ENCODE results near the gene AICDA.
"Not testable (repeated sequence)": the region's sequence is repeated elsewhere in the genome, so short reads cannot be mapped to it uniquely, and the experiment has no call there.

Gene AICDA

DNA sequence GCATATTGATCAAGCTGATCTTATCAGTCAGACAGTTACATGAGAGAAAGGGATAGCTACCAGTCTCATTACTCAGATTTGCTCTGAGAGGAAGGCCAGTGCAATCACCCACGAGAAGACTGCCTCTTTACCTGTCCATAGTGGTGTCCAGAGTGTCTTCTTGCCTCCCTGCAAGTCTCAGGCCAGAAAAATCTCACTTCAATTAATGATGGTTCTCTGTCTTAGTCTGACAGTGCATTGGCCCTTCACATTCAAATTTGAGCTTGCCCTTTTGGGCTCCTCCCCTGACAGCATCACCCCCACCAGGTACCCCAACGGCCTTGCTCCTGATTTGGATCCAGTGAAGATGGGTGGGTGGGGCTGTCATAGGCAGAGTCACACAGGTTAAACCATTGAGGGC, at the start of gene AICDA:
TSS of gene AICDA (minus strand) at position 231 of the 400 bp plus-strand sequence. CDS start at position 139, 92 bp downstream.
- DNase-seq (ENCODE audit: extremely low read depth in 1 of 2, low read depth in 1 of 2) = no peak

DNA sequence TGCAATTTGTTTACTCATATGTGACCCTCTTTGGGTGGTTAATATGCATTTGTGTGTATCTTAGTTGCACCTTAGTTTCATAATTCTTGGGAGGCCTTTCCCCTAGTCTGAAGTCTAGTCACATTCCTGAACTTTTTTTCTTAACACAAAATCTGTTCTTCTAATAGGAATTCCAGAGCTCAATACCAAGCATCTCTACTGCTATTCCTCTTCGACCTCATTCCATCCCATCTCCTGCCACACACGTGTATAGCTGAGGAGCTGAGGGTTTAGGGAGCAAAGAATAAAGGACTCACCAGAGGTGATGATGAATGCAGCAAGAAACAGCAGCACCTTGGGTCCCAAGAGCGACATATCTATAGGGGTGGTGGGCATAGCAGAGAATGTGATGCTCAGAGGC, 49.1 kb upstream of the AICDA start:
- no peak for DNase-seq (ENCODE audit: extremely low read depth in 1 of 2, low read depth in 1 of 2)

DNA sequence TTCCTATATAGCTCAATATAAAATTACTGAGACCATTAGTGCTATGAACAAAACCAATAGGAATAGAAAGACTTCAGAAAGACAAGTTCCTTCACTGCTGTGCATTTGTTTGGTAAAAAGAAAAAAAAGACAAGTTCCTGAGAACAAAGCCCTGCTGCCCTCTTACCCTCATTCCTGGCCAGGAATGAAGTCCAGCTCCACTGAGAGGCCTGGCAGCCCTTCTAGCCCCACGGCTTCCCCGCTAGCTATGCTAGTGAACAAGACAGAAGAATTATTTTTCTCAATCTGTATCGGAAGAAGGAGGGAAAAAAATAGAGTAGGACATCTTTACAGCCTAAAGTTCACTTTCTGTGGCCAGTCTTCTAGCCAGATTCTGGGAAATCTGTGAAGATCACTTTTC, 48.4 kb upstream of the AICDA start:
- DNase-seq (ENCODE audit: extremely low read depth in 1 of 2, low read depth in 1 of 2) = no peak

DNA sequence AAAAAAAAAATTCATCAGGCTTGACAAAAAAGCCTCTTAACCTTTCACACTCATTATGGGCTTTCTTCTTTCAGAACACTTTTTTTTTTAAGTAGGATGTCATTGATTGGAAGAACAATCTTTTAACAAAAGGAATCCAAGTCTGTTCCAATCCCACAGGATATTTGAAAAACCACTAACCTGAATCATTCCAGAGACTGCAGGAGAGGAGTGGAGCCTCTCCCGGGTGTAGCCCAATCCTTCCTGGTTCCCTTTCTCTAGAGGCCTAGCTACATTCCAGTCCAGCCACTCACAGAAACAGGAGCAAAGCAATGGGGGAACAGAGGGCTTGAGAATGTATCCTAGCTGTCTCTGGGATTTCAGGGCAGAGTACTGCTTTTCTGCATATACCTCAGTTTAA, 45.7 kb upstream of the AICDA start:
- DNase-seq (ENCODE audit: extremely low read depth in 1 of 2, low read depth in 1 of 2) = no peak

DNA sequence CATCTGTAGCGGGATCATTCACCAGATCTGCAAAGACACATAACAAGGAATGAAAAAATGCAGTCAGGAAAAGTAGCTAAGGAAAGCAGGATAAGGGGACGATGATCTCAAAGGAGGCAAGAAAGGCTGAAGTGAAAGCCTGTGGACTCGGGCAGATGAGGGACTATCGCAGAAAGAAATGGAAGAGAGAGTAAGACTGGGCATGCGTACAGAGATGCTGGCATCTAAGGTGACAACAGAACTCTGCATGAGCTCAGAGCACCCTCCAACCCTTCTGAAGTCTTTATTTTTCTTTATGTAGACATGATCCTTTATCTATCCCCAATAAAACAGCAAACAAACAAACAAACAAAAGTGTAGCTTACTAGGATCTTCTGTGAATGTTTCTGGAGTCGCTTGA, 42.8 kb upstream of the AICDA start:
- no peak for DNase-seq (ENCODE audit: extremely low read depth in 1 of 2, low read depth in 1 of 2)

DNA sequence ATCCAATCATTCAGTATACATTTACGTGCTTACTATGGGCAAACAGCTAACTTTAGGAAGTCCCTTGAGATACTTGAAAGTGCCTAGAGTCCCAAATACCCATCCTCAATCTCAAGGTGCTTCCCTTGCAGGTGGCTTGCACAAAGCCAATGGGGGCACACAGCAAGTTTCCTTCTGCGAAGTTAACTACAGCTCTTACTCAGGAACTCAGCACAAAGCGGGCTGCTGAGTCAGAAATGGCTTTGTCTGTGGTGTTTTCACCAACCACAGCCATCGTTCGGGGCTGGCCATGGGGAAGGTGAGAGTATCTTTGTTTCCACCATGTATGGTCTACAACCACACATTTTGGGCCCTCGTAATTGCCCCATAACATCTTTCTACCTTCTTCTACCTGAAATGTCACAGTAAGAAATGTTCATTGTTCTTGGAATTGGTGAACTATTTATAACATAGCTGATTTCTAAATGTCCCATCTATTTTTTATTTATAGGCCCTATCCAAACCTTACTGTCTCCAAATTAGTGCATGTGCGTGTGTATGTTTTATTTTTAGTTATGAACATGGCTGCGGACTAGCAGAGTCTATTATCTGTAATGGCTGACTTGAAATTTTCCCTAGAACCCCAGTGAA, 36.0 kb upstream of the AICDA start:
- peak; percentile 62 to 84 for DNase-seq (ENCODE audit: extremely low read depth in 1 of 2, low read depth in 1 of 2)

DNA sequence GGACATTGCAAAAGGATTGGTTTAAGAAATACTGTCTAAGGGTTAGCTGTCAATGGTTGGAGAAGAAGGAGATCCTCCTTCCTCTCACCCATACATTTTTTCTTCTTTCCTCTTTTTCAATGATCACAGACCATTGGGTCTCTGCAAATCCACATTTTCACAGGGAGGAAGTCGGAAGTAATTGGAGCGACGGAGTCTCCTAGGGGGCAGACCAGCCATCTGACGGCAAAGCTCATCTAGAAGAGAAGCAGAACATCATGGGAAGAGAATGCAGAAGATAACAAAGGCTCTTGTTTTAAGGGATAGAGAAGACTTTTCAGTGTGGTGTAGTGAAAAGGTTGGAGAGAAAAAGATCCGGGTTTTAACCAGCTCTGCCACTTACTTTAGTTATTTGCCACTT, 35.3 kb upstream of the AICDA start:
- no peak for DNase-seq (ENCODE audit: extremely low read depth in 1 of 2, low read depth in 1 of 2)

DNA sequence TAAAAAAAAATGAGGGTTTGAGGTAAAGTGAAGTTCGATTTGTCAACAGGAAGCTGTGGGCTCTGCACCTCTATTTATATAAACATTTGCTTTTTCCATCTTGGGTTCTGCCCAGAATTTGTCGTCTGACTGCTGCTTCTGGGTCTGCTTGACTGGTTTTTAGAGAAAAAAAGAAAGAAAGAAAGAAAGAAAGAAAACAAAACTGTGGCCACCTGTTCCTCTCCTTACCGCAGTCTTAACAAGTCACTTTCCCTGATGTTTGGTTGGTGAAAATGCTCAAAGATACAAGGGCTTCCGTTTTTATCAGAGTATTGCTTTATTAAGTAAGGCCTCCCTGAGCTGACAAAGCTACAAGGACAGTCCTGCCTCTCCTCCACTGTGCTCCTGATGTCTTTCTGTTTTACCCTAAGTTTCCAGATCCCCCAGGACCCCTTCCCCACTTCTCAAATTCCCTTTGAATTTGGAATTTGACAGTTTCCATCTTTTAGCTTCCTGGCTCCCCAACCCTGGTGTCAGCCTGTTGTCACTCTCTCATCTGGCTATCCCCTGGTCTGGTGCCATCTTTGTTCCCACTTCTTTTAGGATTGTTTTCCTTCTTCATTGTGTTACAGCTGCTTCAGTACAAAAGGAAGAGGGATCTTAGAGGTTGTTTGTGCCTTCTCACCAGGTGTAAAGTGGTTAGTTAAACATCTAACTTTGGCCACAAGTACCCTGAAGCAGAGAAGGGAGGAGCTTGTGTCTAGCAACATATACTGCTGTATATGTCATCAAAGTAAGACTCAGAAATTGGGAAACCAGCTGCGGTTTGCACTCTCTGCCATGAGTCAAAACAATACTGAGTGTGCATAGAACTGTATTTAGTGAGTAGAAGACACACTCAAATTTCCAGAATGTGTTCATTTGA, 31.9 kb upstream of the AICDA start:
- DNase-seq (ENCODE audit: extremely low read depth in 1 of 2, low read depth in 1 of 2) = peak; percentile 23 to 58

DNA sequence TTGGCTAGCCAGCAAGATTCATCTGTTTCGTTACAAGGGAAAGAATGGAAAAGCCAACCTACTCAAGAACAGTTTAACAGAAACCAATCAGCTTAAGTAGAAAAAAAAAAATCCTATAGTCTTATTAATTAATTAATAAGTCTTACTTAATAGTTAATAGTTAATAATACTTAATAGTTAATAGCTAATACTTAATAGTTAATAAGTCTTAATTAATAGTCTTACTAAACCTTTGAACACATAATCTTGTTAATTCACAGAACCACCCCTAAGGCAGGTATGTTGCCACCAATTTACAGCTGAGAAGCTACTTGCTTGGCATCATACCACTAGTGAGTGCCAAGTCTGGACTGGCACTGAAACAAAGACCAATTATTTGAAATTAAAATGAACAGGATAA, 30.1 kb upstream of the AICDA start:
- no peak for DNase-seq (ENCODE audit: extremely low read depth in 1 of 2, low read depth in 1 of 2)

DNA sequence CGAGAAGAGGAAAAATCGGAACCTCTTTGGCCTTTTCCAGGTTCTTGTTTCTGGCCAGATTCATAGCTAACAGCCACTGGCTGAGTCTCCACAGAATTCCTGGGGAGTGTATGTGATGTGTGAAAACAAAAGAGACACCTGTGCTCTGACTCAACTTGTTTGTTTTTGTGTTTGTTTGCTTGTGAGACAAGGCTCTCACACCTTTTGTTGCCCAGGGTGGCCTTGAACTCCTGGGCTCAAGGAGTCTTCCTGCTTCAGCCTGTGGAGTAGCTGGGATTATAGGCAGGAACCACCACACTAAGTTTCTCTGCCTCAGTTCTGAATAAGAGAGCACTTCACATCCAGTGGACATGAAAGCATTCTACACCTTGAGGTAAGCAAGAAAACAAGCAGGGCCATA, 27.3 kb upstream of the AICDA start:
- DNase-seq (ENCODE audit: extremely low read depth in 1 of 2, low read depth in 1 of 2) = no peak

DNA sequence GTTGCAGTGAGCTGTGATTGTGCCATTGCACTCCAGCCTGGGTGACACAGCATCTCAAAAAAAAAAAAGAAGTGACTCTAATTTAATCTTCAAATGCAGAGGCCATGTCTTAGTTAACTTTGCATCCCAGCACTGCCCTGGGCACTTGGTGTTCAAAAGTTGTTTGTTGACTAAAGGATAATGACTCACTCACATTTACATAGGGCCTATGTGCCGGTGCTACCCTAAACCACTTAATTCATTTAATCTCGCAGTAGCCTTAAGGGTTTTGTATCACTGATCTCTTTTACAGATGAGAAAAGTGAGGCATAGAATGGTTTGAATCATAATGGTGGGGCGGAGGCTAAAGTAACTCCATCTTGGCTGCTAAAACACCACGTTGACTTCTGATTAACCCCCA, 26.3 kb upstream of the AICDA start:
- DNase-seq (ENCODE audit: extremely low read depth in 1 of 2, low read depth in 1 of 2) = no peak

DNA sequence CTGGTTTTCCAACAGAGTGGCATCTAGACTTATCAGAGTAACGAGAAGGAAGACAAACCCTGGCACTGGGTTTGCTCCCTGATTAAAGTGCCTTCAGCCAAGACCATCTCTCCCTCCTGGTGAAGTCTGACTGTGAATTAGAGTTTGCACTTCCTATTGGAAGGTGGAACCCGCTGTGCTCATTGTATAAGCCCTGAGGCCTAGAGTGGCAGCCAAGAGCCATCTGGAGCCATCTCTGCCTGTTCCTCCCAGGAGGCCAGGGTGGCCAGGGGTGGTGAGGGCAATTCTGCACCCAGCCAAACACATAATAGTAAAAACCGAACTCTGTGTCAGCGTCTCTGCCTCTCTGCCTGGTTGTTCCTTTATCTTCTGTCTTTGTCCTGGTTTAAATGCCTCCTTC, 25.0 kb upstream of the AICDA start:
- DNase-seq (ENCODE audit: extremely low read depth in 1 of 2, low read depth in 1 of 2) = no peak

DNA sequence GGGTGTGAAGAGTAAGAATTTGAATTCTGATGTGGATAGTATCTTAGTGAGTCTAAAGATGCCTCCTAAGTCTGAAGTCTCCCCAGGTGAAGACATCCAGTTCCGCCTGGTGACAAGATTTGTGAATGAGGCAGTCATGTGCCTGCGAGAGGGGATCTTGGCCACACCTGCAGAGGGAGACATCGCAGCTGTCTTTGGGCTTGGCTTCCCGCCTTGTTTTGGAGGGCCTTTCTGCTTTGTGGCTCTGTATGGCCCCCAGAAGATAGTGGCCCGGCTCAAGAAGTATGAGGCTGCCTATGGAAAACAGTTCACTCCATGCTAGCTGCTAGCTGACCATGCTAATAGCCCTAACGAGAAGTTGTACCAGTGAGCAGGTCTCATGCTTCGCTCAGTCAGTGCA, 24.6 kb upstream of the AICDA start:
- DNase-seq (ENCODE audit: extremely low read depth in 1 of 2, low read depth in 1 of 2) = no peak

DNA sequence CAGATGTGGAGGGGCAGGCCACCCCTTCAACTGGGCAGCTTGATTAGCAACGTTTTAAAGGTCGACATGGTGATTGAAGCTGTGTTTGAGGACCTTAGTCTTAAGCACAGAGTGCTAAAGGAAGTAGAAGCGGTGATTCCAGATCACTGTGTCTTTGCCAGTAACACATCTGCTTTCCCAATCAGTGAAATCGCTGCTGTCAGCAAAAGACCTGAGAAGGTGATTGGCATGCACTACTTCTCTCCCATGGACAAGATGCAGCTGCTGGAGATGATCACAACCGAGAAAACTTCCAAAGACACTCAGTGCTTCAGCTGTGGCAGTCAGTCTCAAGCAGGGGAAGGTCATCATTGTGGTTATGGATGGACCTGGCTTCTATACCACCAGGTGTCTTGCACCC, 23.9 kb upstream of the AICDA start:
- no peak for DNase-seq (ENCODE audit: extremely low read depth in 1 of 2, low read depth in 1 of 2)

DNA sequence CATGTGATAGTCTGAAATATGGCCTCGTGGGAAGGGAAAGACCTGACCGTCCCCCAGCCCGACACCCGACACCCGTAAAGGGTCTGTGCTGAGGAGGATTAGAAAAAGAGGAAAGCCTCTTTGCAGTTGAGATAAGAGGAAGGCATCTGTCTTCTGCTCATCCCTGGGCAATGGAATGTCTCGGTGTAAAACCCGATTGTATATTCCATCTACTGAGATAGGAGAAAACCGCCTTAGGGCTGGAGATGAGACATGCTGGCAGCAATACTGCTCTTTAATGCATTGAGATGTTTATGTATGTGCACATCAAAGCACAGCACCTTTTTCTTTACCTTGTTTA, 23.3 kb upstream of the AICDA start:
- DNase-seq (ENCODE audit: extremely low read depth in 1 of 2, low read depth in 1 of 2) = not testable (repeated sequence)

DNA sequence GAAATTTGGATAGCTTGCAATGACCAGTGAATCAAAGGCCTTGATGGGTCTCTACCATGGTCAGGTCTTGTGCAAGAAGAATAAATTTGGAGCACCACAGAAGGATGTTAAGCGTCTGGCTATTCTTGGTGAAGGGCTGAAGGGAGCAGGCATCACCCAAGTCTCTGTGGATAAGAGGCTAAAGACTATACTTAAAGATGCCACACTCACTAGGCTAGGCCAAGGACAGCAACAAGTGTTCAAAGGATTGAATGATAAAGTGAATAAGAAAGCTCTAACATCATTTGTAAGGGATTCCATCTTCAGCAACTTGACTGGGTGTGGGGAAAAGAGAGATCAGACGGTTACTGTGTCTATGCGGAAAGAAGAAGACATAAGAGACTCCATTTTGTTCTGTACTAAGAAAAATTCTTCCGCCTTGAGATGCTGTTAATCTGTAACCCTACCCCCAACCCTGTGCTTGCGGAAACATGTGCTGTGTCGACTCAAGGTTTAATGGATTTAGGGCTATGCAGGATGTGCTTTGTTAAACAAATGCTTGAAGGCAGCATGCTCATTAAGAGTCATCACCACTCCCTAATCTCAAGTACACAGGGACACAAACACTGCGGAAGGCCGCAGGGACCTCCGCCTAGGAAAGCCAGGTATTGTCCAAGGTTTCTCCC, 22.8 kb upstream of the AICDA start:
- not testable (repeated sequence) for DNase-seq (ENCODE audit: extremely low read depth in 1 of 2, low read depth in 1 of 2)

DNA sequence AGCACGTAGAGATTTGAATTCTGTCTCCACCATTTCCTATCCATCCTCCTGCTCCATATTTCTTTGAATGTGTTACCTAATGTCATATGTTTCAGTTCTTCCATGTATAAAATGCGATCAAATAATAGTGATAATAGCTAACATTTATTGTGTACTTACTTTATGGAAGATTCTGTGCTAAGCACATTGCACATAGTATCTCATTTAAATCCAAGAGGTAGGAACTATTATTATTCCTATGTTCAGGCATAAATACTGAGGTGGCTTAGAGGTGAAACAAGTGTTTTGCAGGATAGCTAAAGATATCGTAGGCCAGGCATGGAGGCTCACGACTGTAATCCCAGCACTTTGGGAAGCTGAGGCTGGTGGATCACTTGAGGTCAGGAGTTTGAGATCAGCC, 17.5 kb upstream of the AICDA start:
- DNase-seq (ENCODE audit: extremely low read depth in 1 of 2, low read depth in 1 of 2) = no peak

DNA sequence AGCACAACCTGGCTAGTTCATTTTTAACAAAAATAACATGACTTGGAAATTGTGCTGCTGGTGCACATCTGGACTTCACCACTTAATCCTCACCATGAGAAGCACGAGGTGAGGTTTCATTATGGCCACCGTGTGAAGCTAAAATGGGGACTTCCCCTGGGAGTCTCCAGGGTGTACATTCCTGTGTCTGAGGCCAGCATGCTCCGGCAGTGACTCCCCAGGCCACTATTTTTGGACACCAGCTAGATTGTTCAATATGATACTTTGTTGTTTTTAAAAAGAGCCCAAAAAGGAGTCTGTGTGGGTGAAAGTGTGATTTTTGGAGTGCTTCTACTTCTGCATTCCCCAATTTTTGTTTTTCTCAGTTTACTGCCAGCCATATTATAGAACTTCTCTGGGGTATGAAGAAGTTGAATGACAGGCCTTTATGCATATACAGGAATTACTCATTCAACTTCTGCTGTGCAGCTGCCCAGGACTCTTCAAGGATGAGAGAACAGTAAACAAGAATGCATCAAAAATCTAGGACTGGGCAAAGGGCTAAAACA, 16.9 kb upstream of the AICDA start:
- DNase-seq (ENCODE audit: extremely low read depth in 1 of 2, low read depth in 1 of 2) = no peak

DNA sequence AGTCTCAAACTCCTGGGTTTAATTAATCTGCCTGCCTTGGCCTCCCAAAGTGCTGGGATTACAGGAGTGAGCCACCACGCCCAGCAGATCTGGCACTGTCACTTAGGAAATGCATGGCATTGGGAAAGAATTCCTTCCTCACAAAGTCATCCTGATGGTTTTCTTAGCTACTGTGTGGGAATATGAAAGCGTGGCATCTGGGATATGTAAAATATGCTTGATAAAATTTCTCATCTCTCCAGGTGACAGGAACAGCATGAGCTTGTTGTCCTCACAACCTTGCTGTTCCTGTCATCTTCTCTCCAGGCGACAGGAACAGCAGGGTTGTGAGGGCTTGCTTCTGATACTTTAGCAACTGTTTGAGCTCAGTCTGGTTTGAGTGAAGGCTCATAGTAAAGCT, 16.1 kb upstream of the AICDA start:
- no peak for DNase-seq (ENCODE audit: extremely low read depth in 1 of 2, low read depth in 1 of 2)

DNA sequence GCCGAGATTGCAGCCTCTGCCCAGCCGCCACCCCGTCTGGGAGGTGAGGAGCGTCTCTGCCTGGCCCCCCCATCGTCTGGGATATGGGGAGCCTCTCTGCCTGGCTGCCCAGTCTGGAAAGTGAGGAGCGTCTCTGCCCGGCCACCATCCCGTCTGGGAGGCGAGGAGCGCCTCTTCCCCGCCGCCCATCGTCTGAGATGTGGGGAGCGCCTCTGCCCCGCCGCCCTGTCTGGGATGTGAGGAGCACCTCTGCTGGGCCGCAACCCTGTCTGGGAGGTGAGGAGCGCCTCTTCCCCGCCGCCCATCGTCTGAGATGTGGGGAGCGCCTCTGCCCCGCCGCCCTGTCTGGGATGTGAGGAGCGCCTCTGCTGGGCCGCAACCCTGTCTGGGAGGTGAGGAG, 12.1 kb upstream of the AICDA start:
- not testable (repeated sequence) for DNase-seq (ENCODE audit: extremely low read depth in 1 of 2, low read depth in 1 of 2)

DNA sequence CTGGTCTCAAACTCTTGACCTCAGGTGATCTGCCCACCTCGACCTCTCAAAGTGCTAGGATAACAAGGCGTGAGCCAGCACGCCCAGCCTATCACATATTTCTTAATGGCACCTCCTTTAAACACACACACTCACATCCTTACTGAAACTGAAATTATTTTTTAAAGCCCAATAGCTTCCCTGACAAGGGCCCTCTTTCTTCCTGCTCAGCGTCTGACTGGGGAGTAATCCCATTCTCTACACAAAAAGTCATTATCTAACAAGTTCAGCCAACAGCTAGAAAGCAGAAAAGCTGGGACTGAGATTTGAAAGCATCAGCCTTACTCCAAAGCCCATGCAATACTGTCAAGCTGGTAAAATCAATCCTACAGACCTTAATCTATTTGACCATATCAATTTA, 10.0 kb upstream of the AICDA start:
- no peak for DNase-seq (ENCODE audit: extremely low read depth in 1 of 2, low read depth in 1 of 2)

DNA sequence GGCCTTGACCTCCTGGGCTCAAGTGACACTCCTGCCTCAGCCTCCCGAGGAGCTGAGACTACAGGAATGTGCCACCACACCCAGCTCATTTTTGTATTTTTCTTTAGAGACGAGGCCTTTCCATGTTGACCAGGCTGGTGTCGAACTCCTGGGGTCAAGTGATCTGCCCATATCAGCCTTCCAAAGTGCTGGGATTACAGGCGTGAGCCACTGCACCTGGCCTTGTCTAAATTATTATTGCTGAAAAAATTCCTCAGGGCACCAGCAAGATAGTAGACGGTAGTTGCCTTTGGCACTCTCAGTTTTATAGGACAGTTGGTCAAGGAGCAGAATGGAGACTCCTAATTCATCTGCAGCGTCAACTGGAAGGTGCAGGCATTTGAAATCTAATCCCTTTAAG, 2.5 kb upstream of the AICDA start:
- no peak for DNase-seq (ENCODE audit: extremely low read depth in 1 of 2, low read depth in 1 of 2)
